Thyroid gland (tissue), 4 donors: ENCODE measurements around the gene BCAM. TPM values are rescaled to one million over a fixed set of nuclear protein-coding genes. Genes with fewer than 3 reads are reported as not detected.
"Not testable (repeated sequence)": the region's sequence is repeated elsewhere in the genome, so short reads cannot be mapped to it uniquely, and the experiment has no call there.

Experiments
- DNase-seq, 2 donors: peaks; one replicate each; pipeline ENCODE4 v3.0.0-alpha.2; 2019
- H3K27ac ChIP-seq, 3 donors: fragments of 200-600 bp; sonication (generic); 1 replicate in 2 of 3; 2 replicates in 1 of 3; pipeline ENCODE4 v1.5.1; 2016 to 2019; ENCODE audit warnings: mild to moderate bottlenecking in 1 of 3, moderate library complexity in 1 of 3
- H3K27me3 ChIP-seq: fragments of 200-600 bp; sonication (generic); one replicate; pipeline ENCODE4 v1.5.1; 2019
- H3K36me3 ChIP-seq, 2 donors: fragments of 200-600 bp; sonication (generic); one replicate each; pipeline ENCODE4 v1.5.1; 2016 to 2019
- H3K4me1 ChIP-seq, 2 donors: fragments of 200-600 bp; sonication (generic); one replicate each; pipeline ENCODE4 v1.5.1; 2017 to 2019
- H3K4me3 ChIP-seq, 3 donors: fragments of 200-600 bp; sonication (generic); replicated peaks in 1 of 3; 1 replicate in 2 of 3; 2 replicates in 1 of 3; pipeline ENCODE4 v1.5.1; 2016; ENCODE audit warnings: mild to moderate bottlenecking in 1 of 3
- H3K9me3 ChIP-seq: fragments of 200-600 bp; sonication (generic); one replicate; pipeline ENCODE4 v1.5.1; 2017
- POLR2A ChIP-seq, 2 donors: fragments of 450-650 bp; IDR thresholded peaks; one replicate each; pipeline ENCODE4 v1.6.1; 2017; ENCODE audit warnings: antibody characterized with exemption in 2 of 2, mild to moderate bottlenecking in 2 of 2, moderate library complexity in 1 of 2
- WGBS, 2 donors: methylation state at CpG; one replicate each; pipeline ENCODE4 v1.1.5; 2017; 5-methylcytosine and 5-hydroxymethylcytosine counted together
- intact Hi-C: fragments of 100-400 bp; cut with DNase I; formaldehyde crosslinking; loops from one replicate; pipeline ENCODE4 v1.15.1; 2023
- total RNA-seq, 4 donors: library from RNA; depleted of rRNA; stranded (reverse); fragments of >200 nt; gene quantifications; one replicate each; pipeline ENCODE4 v1.2.3, GENCODE V29; 2016
- TF ChIP-seq, protein P1 (sequence below), 6 experiments: fragments of 200-600 bp in 3 of 6; fragments of 450-650 bp in 3 of 6; sonication (generic) in 3 of 6; IDR thresholded peaks; one replicate each; pipeline ENCODE4 v1.5.1; 2016 to 2019; ENCODE audit warnings: antibody characterized with exemption in 6 of 6, mild to moderate bottlenecking in 2 of 6, inconsistent platforms in 1 of 6, moderate library complexity in 1 of 6

BCAM gene
- total RNA-seq, 4 donors from 2014 or later: 156 to 391 (median 285) TPM

DNA sequence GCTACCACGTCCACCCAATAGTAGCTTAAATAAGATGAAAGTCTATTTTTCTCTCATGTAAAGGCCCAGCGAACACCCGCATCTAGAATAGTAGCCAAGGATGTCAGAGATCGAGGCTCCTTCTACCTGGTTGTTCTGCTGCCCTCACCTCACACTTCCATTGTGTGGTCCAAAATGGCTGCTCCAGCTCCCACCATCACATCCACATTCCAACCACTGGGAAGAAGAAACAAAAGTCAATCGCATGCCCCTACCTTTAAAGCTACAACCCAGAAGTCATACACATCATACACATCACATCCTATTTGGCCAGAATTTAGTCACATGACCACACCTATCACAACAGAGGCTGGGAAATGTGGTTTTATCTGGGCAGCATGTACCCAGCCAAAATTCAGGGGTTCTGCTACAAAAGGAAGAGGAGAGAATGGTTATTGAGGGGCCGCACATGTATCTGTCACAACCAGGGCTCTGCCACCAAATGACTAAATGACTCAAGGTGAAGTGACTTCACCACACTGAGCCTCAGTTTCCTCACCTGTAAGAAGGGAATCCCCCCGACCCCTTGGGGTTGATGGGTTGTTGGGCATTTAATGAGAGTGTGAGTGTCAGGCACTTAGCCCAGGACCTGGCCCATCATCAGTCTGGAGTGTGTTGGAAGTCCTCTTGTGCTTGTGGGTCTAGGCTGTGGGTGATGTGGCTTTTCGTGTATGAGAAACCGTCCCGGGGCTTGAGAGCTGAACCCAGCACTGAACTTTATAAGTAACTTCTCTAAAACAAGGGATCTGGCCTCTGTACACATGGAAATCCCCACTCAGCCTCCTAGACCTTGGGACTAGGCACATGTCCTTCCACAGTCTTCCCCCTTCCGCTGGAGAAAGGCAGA is 41.4 kb upstream of the BCAM start:
- intact Hi-C loops: loop anchor here (5.0 kb wide), 1 partner anchor 80 kb away; no protein-coding TSS in a partner anchor
- H3K4me1 ChIP-seq: no peaks in the 10 kb centered on the region

DNA sequence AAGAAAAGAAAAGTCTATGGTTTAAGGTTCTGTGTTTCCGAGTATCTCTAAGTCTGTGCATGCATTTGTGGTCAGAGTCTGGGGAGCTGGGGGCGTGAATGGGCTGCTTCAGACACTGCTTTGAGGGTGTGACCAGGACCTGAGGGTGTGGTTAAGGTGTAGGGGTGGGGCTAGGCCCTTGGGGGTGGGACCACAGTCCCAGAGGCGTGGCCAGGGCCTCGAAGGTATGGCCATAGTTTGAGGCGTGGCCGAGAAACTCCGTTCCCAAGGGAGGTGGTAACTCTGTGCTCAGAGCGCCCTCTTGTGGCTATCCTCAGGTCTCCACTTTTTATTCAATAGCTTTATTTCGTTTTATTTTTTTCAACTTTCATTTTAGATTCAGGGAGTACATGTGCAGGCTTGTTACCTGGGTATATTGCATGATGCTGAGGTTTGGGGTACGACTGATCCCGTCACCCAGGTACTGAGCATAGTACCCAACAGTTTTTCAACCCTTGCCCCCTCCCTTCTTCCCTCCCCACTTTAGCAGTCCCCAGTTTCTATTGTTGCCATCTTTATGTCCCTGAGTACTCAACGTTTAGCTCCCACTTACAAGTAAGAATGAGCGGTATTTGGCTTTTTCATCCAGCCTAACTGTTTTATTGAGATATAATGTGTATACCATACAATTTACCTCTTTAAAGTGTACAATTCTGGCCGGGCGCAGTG is 38.2 kb upstream of the BCAM start:
- no peak overlapping the region for H3K27ac ChIP-seq
- H3K36me3 ChIP-seq: no peaks in the 10 kb centered on the region
- peak; percentile 95 to 97 for DNase-seq
- TF ChIP-seq, protein P1, sequence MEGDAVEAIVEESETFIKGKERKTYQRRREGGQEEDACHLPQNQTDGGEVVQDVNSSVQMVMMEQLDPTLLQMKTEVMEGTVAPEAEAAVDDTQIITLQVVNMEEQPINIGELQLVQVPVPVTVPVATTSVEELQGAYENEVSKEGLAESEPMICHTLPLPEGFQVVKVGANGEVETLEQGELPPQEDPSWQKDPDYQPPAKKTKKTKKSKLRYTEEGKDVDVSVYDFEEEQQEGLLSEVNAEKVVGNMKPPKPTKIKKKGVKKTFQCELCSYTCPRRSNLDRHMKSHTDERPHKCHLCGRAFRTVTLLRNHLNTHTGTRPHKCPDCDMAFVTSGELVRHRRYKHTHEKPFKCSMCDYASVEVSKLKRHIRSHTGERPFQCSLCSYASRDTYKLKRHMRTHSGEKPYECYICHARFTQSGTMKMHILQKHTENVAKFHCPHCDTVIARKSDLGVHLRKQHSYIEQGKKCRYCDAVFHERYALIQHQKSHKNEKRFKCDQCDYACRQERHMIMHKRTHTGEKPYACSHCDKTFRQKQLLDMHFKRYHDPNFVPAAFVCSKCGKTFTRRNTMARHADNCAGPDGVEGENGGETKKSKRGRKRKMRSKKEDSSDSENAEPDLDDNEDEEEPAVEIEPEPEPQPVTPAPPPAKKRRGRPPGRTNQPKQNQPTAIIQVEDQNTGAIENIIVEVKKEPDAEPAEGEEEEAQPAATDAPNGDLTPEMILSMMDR (IDR thresholded peaks at IDR 0.05): peak in 5 of 6 experiments; percentile 73 to 97 (median 84)
- no peak for TF ChIP-seq POLR2A (IDR thresholded peaks at IDR 0.05)
- H3K4me3 ChIP-seq: no peak overlapping the region
- no peaks in the 10 kb centered on the region for H3K27me3 ChIP-seq
- H3K9me3 ChIP-seq: no peaks in the 10 kb centered on the region
- intact Hi-C loops: loop anchor here (5.0 kb wide), 1 partner anchor 48 kb away; no protein-coding TSS in a partner anchor
- no peaks in the 10 kb centered on the region for H3K4me1 ChIP-seq
- 17 to 21% methylated on average over 15 of the region's 15 CpGs for WGBS, 2 donors

More for the DNA sequence above, 41.4 kb upstream of the BCAM start:
- no peak for TF ChIP-seq POLR2A (IDR thresholded peaks at IDR 0.05)
- TF ChIP-seq, protein P1 (IDR thresholded peaks at IDR 0.05): no peak
- Histone ChIP-seq H3K27me3 (no peaks in the 10 kb centered on the region), H3K4me3 (no peak overlapping the region), H3K9me3 (no peaks in the 10 kb centered on the region), H3K36me3 (no peaks in the 10 kb centered on the region), H3K27ac (no peak overlapping the region)
- DNase-seq: no peak
- 74 to 85% methylated on average over 9 to 11 of the region's 11 CpGs for WGBS, 2 donors

DNA sequence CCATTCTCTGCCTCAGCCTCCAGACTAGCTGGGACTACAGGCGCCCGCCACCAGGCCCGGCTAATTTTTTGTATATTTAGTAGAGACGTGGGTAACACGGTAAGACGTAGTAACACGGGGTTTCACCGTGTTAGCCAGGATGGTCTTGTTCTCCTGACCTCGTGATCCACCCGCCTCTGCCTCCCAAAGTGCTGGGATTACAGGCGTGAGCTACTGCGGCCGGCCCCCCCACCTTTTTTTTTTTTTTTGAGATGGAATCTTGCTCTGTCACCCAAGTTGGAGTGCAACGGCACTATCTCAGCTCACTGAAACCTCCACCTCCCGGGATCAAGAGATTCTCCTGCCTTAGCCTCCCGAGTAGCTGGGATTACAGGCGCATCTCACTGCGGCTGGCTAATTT is 36.8 kb upstream of the BCAM start:
- H3K9me3 ChIP-seq, H3K4me1 ChIP-seq, DNase-seq, H3K27ac ChIP-seq, H3K27me3 ChIP-seq, H3K4me3 ChIP-seq, H3K36me3 ChIP-seq: not testable (repeated sequence)
- WGBS, 2 donors: 66 to 70% methylated on average over 18 of the region's 18 CpGs
- intact Hi-C loops: loop anchor here (5.0 kb wide), 1 partner anchor 50 kb away; no protein-coding TSS in a partner anchor

DNA sequence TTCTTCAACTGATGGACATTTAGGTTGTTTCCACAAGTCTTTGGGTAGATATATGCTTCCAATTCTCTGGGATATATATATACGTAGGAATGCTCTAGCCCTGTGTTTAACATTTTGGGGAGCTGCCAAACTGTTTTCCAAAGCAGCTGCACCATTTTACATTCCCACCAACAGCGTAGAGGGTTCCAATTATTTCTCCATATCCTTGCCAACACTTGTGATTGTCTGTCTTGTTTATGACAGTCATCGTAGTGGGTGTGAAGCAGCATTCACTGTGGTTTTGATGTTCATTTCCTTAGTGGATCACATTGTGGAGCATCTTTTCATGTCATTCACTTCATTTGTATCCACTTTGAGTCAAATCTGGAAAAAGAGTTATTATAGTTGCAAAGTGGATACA is 35.9 kb upstream of the BCAM start:
- no peak overlapping the region for H3K4me3 ChIP-seq
- no peak for TF ChIP-seq POLR2A (IDR thresholded peaks at IDR 0.05)
- TF ChIP-seq, protein P1 (IDR thresholded peaks at IDR 0.05): no peak
- no peaks in the 10 kb centered on the region for H3K36me3 ChIP-seq
- H3K9me3 ChIP-seq: no peaks in the 10 kb centered on the region
- no peaks in the 10 kb centered on the region for H3K27me3 ChIP-seq
- WGBS, 2 donors: 66 to 74% methylated on average over 3 of the region's 3 CpGs
- DNase-seq: no peak
- intact Hi-C loops: loop anchor here (5.0 kb wide), 1 partner anchor 51 kb away; no protein-coding TSS in a partner anchor
- H3K27ac ChIP-seq: no peak overlapping the region
- peaks cover 2 to 4% of the 10 kb centered on the region in 2 donors for H3K4me1 ChIP-seq

DNA sequence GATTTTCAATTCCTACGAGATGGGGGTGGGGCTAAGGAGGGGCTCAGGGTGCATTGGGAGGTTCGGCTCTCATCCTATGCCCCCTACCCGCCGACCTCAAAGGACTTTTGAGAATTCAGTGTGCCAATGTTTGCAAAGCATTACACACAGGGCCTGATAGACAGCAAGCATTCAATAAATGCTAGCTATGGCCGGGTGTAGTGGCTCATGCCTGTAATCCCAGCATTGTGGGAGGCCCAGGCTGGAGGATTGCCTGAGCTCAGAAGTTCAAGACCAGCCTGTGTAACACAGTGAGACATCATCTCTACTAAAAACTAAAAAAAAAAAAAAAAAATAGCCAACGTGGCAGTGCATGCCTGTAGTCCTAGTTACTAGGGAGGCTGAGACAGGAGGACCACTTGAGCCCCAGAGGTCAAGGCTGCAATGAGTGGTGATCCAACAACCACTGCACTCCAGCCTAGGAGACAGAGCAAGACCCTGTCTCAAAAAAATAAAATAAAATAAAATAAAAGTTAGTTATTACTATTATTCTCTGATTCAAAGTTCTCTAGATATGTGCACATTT is 33.1 kb upstream of the BCAM start:
- no peaks in the 10 kb centered on the region for H3K36me3 ChIP-seq
- intact Hi-C loops: no loop called here
- H3K27ac ChIP-seq: no peak overlapping the region
- 81 to 83% methylated on average over 6 of the region's 6 CpGs for WGBS, 2 donors
- H3K4me3 ChIP-seq: no peak overlapping the region
- H3K27me3 ChIP-seq: no peaks in the 10 kb centered on the region
- DNase-seq: no peak
- H3K4me1 ChIP-seq: peaks cover 3 to 5% of the 10 kb centered on the region in 2 donors
- TF ChIP-seq, protein P1 (IDR thresholded peaks at IDR 0.05): no peak
- no peak for TF ChIP-seq POLR2A (IDR thresholded peaks at IDR 0.05)
- H3K9me3 ChIP-seq: no peaks in the 10 kb centered on the region
